Ovary (tissue), 9 donors: ENCODE measurements around the gene SERPINB6. TPM values are rescaled to one million over a fixed set of nuclear protein-coding genes. Genes with fewer than 3 reads are reported as not detected.
A peak's percentile ranks its signal among the peaks of the same experiment; 100 is the strongest.
"Not testable (repeated sequence)": the region's sequence is repeated elsewhere in the genome, so short reads cannot be mapped to it uniquely, and the experiment has no call there.

ENCODE experiments used
- DNase-seq, 5 donors: peaks; one replicate each; pipeline ENCODE4 v3.0.0-alpha.2; 2019 to 2020
- H3K27ac ChIP-seq, 2 donors: fragments of 200-600 bp; one replicate each; pipeline versions ENCODE4 v1.5.1 to v1.8.0; 2019 to 2022
- H3K27me3 ChIP-seq: fragments of 200-600 bp; one replicate; pipeline ENCODE4 v1.8.0; 2022
- H3K36me3 ChIP-seq: fragments of 200-600 bp; sonication (generic); one replicate; pipeline ENCODE4 v1.5.1; 2019
- H3K4me1 ChIP-seq: one replicate; pipeline ENCODE4 v1.8.1; 2013; ENCODE audit warnings: mild to moderate bottlenecking, moderate library complexity; ENCODE audit not compliant: insufficient read depth
- H3K4me3 ChIP-seq: fragments of 200-600 bp; sonication (generic); one replicate; pipeline ENCODE4 v1.5.1; 2017
- H3K9me3 ChIP-seq, 2 donors: fragments of 200-600 bp in 1 of 2; sonication (generic) in 1 of 2; one replicate each; pipeline versions ENCODE4 v1.5.1 to v1.8.1; 2013 to 2019; ENCODE audit warnings: mild to moderate bottlenecking in 1 of 2, moderate library complexity in 1 of 2
- CTCF ChIP-seq, 3 donors: fragments of 450-650 bp in 2 of 3; fragments of 200-600 bp in 1 of 3; IDR thresholded peaks; one replicate each; pipeline versions ENCODE4 v1.5.1 to v1.8.0; 2016 to 2022; ENCODE audit warnings: antibody characterized with exemption in 3 of 3, mild to moderate bottlenecking in 1 of 3
- EP300 ChIP-seq: sonication (generic); formaldehyde crosslinking; IDR thresholded peaks from one replicate; pipeline ENCODE4 v1.6.1; 2017; ENCODE audit warnings: antibody characterized with exemption
- POLR2A ChIP-seq: fragments of 450-650 bp; IDR thresholded peaks from one replicate; pipeline ENCODE4 v1.6.1; 2017; ENCODE audit warnings: antibody characterized with exemption, mild to moderate bottlenecking, moderate library complexity
- WGBS, 3 donors: extraction: QIAGEN DNeasy Blood & Tissue Kit in 1 of 3; methylation state at CpG; one replicate each; pipeline versions ENCODE4 v1.1.5 to v1.1.7; 2013 to 2017; 5-methylcytosine and 5-hydroxymethylcytosine counted together
- intact Hi-C, 4 donors: fragments of 100-400 bp; cut with DNase I; formaldehyde crosslinking; loops; one replicate each; pipeline versions ENCODE4 v1.11.0 to v1.15.1; 2022 to 2023
- polyA plus RNA-seq, 2 donors: library from polyadenylated mRNA; stranded (reverse); fragments of 200-250 nt in 1 of 2; fragments of 350-450 nt in 1 of 2; fragmentation: Illumina TruSeq in 1 of 2; extraction: RNeasy Lipid Tissue Mini Kit (QIAGEN cat#74804) in 1 of 2; gene quantifications; one replicate each; pipeline ENCODE4 v1.2.3, GENCODE V29; 2013 to 2014
- total RNA-seq, 7 donors: library from RNA; depleted of rRNA in 2 of 7; stranded (reverse); fragments of >200 nt in 2 of 7; fragmentation: NEBNext Ultra II Directional in 3 of 7; extraction: Animal tissue kit (Norgen Biotek cat#: 25700) in 3 of 7; gene quantifications; one replicate each; pipeline versions ENCODE4 v1.1.0 to v1.2.4, GENCODE V29; 2016 to 2023
- donor health status: DM: no; HTN: no; CAD: no; lungs with moderate emphysema.
- donor health status: DM: no; HTN: no; CAD: no.
- donor health status: Bipolar disorder and iron deficiency.
- donor health status: DM: yes; HTN: yes; CAD: no.
- donor health status: DM: no; HTN: no; CAD: no.
- donor health status: DM: yes; HTN: yes; CAD: no.

The SERPINB6 gene
- total and polyA plus RNA-seq, 9 donors, result 98.1 to 252 (median 156) TPM

GRCh38 chr6:2998249-2998997 is 27.1 kb upstream of the SERPINB6 start:
- TF ChIP-seq CTCF (IDR thresholded peaks at IDR 0.05), result peak in 2 of 3 donors; percentile 81 to 89
- not testable (repeated sequence) for H3K9me3 ChIP-seq, H3K36me3 ChIP-seq, H3K27me3 ChIP-seq, H3K4me1 ChIP-seq
- peak in 4 of 5 donors; percentile 33 to 58 (median 46) for DNase-seq
- intact Hi-C loops, result loop anchor here (2.0 to 5.0 kb wide), 2 partner anchors 56 to 59 kb away; no protein-coding TSS in a partner anchor
- Histone ChIP-seq H3K4me3 (peak overlapping the region; percentile 32), H3K27ac (peak overlapping the region in 1 of 2 donors; percentile 51)
- WGBS, 3 donors, result 2 to 4% (median 4%) methylated on average over 11 to 16 of the region's 16 CpGs

- 57 to 70% (median 68%) methylated on average over 4 of the region's 4 CpGs for WGBS, 3 donors
- intact Hi-C loops, result no loop called here
- H3K27me3 ChIP-seq, result no peaks in the 10 kb centered on the region
These were observed 22.5 kb upstream of the SERPINB6 start for GRCh38 chr6:2993755-2994317.

DNA sequence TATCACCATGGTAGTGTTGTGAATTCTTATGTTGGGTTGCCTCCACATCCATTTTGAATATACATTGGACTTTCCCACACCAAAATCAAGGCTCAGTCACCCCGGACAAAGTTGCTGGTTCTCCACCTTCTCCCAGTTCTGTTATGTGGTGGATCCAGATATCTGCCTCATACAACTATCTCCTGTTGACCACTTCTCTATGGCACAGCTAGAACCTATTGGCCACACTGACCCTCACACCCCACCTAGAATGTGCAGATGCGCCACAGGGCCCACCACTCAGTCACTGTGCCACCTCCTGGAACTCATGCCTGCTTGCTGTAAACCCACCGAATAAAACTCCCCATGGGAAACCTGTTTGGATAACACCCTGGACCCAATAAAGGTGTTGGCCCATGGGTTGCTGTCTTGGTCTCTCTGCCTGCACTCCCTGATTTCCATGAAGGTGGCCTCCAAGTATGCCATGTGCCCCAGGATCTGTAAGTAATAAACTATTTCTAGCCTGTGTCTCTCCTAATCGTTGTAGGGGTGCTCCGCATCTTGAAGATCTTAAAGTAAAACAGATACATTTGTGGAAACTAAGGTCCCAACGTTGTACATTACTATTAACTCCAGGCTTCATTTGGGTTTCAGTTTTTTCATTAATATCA is 21.1 kb upstream of the SERPINB6 start:
- WGBS, 3 donors, result 91 to 92% (median 91%) methylated on average over 6 of the region's 6 CpGs
- intact Hi-C loops, result no loop called here
- no peaks in the 10 kb centered on the region for H3K9me3 ChIP-seq
- no peaks in the 10 kb centered on the region for H3K36me3 ChIP-seq
- no peak overlapping the region for H3K4me3 ChIP-seq
- H3K4me1 ChIP-seq, result peaks cover 4% of the 10 kb centered on the region
- H3K27ac ChIP-seq, result no peak overlapping the region
- DNase-seq, result peak in 1 of 5 donors; percentile 9
- H3K27me3 ChIP-seq, result no peaks in the 10 kb centered on the region
- no peak for TF ChIP-seq EP300
- TF ChIP-seq CTCF (IDR thresholded peaks at IDR 0.05), result no peak
- no peak for TF ChIP-seq POLR2A

More at GRCh38 chr6:2993755-2994317, 22.5 kb upstream of the SERPINB6 start:
- H3K9me3 ChIP-seq, result no peaks in the 10 kb centered on the region
- TF ChIP-seq POLR2A, result no peak
- TF ChIP-seq EP300, result no peak
- no peak for TF ChIP-seq CTCF (IDR thresholded peaks at IDR 0.05)
- no peak overlapping the region for H3K27ac ChIP-seq
- DNase-seq, result no peak
- no peak overlapping the region for H3K4me3 ChIP-seq
- H3K4me1 ChIP-seq, result no peaks in the 10 kb centered on the region
- no peaks in the 10 kb centered on the region for H3K36me3 ChIP-seq

GRCh38 chr6:2990932-2991506 is 19.7 kb upstream of the SERPINB6 start:
- Histone ChIP-seq H3K36me3 (no peaks in the 10 kb centered on the region), H3K4me3 (peak overlapping the region; percentile 51), H3K27ac (peak overlapping the region; percentile 62 to 92), H3K27me3 (no peaks in the 10 kb centered on the region), H3K4me1 (peaks cover 8% of the 10 kb centered on the region), H3K9me3 (no peaks in the 10 kb centered on the region)
- TF ChIP-seq EP300 (no peak), POLR2A (no peak), CTCF (IDR thresholded peaks at IDR 0.05) (no peak)
- no peak for DNase-seq
- intact Hi-C loops, result no loop called here
- 1 to 6% (median 5%) methylated on average over 10 of the region's 10 CpGs for WGBS, 3 donors
